ENCODE data around the gene VSIG10L2.

- TF ChIP-seq CTCF (IDR thresholded peaks at IDR 0.05; ENCODE audit: insufficient read depth, low read depth, low read length) (no peak), EZH2 (IDR thresholded peaks at IDR 0.05; ENCODE audit: insufficient read depth, low read length) (no peak)
Measured at GRCh38 chr11:125978181-125978716, 32.4 kb downstream of the VSIG10L2 start.

Data from astrocyte (in vitro differentiated cells and primary cell).